HG03066 (cell line): ENCODE data around the gene MIEF1.

Source experiments
- ATAC-seq: cut with Tn5 transposase; IDR thresholded peaks from one replicate; pipeline ENCODE4 v1.9.1; 2021; ENCODE audit warnings: low read depth; ENCODE audit not compliant: unreplicated experiment

Gene MIEF1

DNA sequence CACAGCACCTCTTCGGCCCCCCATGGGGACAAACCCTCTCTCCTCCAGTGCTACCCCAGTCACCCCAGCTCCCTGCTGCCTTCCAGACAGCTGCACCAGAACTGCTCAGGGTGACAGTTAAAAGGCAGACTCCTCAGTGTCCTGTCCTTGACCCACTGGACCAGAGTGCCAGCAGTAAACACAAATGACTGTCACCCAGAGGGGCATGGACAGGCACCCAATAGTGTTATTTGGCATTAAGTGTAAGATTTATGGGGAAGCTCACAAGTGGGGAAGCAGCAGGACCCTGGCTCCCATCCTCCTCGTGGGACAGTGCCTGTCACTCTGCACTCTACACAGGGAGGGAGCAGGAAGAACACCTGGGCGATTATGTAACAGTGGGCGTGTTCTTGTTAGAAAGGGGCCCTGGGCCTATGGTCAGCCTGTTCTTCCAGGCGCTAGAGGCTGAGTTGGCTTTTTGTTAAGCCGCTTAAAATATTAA is 25.4 kb downstream of the MIEF1 start:
- no peak for ATAC-seq

DNA sequence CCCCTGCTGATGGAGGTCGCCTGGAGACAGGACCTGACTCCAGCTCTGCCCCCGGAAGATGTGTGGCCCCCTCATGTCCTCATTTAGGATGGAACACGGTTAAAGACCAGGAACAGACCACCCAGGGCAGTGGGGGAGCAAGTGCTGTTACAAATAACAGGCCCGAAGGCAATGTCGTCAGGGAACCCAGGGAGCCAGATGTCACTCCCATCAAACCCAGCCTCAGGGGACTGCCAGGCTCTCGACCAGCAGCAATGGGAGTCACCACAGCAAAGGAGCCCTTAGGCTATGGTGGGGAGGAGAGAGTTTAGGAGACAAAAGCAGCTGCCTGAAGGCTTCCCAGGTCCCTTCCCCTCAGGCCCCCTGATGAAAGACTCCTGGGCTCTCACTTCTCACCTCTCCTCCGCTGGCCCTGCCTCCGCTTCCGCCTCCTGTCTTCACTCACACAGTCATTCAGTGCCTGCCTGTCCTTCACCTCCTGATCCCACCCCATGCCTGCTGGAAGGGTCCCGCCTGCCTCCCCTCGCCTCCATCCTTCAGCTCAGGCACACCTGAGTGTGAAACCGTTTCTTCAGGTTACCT is 26.1 kb downstream of the MIEF1 start:
- no peak for ATAC-seq

DNA sequence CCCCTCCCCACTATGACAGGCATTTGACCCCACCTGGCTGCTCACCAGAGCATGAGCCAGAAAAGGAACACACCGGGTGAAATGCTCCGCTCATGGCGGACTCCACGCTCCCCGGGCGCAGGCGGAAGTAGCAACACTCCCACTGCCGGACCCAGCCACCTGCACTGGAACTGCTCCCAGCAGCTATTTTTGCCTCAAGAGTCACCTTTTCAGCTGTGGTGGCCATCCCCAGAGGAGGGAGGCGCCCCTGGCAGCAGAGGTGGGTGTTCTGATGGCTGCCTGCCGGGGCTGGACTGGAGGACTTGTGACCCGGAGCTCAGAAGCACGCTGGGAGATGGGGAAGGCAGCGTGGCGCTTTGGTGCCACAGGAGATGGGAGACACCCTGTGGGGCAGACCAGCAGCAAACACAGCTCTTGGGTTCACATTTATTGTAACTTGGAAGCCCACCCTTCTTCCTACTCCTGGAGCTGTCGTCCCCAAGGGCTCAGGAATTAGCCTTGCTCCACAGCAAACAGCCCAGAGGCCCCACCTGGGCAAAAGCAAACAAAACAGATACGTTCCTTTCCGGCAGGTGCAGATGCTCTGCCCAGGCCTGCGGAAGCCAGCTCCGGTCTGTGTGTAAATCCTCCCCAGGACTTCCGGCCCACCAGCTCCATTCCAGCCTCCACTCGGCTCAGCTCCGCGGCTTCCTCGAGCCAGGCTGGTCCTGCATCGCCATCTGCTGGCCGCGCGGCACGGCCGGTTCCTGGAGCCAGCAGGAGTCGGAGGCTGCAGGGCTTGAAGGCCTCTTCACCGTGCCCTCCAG is 26.8 kb downstream of the MIEF1 start:
- no peak for ATAC-seq

GRCh38 chr22:39529487-39529851 is 27.4 kb downstream of the MIEF1 start:
- ATAC-seq = no peak

DNA sequence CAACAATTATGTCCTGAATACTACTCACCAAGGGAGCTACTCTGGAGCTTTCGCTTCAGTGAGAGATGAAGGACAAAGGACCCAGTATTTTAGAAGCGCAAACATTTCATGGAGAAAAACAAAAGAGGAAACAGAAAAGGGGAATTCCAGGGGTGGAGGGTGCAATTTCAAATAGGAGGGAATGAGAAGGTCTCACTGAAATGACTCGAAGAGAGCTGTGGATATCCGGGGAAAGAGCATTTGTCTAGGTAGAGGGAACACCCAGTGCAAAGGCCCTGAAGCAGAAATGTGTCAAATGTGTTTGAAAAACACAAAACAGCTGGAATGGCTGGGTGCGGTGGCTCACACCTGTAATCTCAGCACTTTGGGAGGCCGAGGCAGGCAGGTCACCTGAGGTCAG is 28.0 kb downstream of the MIEF1 start:
- ATAC-seq = no peak

DNA sequence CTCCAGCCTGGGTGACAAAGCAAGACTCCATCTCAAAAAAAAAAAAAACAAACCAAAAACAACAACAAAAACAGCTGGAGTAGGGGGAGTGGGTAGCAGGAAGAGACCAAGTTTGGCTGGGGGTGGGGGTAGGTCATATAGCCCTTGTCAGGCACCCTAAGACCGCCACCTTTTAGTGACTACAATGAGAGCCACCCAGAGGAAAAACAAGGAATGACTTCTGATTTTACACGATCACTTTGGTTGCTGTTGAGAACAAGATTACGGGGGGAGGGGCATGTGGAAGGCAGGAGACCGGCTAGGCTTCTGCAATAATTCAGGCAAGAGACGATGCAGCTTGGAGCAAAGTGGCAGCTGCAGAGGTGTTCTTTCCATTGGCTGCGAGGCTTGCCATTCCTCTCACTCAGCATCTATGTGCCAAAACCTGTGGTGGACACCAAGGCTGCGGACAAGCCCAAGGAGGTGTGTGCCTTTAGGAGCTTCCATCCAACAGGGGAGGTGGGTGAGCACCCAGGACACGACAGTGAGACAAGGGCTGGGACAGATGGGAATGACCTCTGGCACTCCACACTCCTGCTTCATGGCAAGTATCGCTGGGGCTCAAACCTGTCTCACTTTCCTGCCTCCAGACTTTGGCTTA is 28.7 kb downstream of the MIEF1 start:
- ATAC-seq = no peak

GRCh38 chr22:39532215-39533073 is 30.4 kb downstream of the MIEF1 start, which contains the start of gene RPS19BP1:
RPS19BP1 (minus strand) TSS chr22:39532748; CDS start chr22:39532738, 10 bp downstream.
- peak; percentile 79 for ATAC-seq

DNA sequence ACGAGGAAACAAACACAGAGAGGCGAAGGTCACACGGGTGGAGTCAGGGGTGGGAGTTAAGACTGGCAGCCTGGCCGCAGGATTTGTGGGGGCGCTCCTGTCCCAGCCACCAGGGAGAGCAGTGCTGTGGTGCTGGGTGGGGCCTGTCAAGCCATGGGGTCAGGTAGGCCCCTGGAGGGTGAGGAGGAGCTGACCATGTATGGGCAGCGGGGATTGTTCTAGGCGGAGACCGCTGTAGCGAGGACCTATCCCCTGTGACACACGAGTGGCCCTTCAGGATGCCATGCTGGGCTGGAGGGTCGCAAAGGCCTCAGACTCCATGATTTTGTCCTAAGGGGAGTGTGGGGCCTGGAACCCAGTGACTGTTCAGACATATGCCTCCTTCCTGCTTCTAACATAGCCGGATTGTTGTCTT is 32.0 kb downstream of the MIEF1 start:
- no peak for ATAC-seq

- ATAC-seq = no peak
Observed at GRCh38 chr22:39534591-39535356, 32.7 kb downstream of the MIEF1 start.

DNA sequence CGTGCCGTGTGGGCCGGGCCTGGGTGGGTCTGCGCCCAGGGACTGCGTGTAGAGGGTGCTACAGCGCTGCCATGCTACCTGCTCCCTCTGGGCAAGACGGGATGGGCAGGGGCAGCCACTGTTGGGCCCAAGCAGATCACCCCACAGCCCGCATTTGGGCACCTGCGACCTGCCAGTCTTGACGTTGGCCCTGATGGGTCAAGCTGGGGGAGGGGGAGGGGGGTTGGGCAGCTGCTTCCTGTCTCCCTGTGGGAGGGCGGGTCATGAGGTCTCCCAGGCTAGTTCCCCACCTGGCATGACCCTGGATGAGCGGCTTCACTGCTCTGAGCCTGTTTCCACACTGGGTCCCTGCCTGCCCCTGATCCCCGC is 33.3 kb downstream of the MIEF1 start:
- no peak for ATAC-seq

GRCh38 chr22:39535831-39536449 is 33.9 kb downstream of the MIEF1 start:
- no peak for ATAC-seq

DNA sequence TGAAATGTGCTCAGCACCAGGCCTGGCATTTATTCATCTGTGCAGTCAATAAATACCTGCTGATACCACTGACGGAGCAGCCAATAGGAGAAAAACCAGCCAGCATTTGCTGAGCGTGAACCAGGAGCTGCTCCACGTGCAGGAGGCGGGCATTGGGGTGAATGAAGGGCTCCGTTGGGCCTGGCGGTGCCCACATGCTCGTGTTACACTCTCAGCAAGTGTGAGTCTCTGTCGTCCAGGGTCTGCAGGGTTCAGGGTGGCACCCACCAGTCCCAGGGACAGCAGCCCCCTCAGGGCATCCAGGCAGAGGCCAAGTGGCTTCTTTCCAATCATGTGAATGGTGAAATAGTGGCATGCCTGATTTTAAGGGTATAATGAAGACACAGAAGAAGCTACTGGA is 34.6 kb downstream of the MIEF1 start:
- no peak for ATAC-seq

- no peak for ATAC-seq
Observed at GRCh38 chr22:39537975-39538374, 35.9 kb downstream of the MIEF1 start.

GRCh38 chr22:39543095-39543494 is 41.0 kb downstream of the MIEF1 start:
- ATAC-seq = no peak

GRCh38 chr22:39545386-39546365 is 43.6 kb downstream of the MIEF1 start:
- no peak for ATAC-seq

- ATAC-seq = no peak
Observed at GRCh38 chr22:39546889-39547586, 44.9 kb downstream of the MIEF1 start.

DNA sequence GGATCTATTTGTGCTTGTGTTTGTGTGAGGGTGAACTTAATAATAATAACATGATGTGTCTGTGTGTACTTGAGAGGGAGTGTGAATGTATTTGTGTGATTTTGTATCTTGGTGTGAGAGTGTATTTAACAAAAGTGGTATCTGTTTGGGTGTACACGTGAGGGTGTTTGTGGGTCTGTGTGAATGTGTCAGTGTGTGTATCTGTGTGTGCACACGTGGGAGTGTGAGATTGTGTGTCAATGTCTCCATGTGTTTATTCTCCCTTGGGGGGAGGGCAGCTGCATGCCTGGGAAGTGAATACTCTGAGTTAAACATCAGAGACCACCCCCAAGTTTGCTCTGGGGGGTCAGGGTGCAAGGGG is 45.5 kb downstream of the MIEF1 start:
- no peak for ATAC-seq

GRCh38 chr22:39553429-39553828 is 51.3 kb downstream of the MIEF1 start:
- no peak for ATAC-seq
